ENCODE measurements around the gene SPECC1L.

SPECC1L gene

DNA sequence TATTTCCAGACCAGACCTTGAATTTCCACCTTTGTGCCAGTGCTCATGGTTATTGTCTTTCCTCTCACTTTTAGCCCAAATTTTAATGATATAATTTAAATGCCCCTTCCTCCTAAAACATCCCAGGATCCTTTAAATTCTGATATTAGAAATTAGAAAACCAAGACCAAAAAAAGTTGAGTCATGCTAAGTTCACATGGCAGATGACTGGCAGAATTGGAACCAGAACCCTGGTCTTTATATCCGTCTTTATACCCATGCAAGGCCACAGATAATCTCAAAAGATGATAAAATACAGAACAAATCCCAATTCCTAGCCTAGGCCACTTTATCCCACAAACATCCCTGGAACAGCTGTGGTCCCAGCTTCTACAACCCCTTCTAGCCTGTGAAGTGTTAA is 183.2 kb downstream of the SPECC1L start:
- Histone ChIP-seq H3K9ac (ENCODE audit: low read depth, low read length) (no peak overlapping the region), H3K27ac (ENCODE audit: low read depth, low read length) (no peak overlapping the region), H3K36me3 (ENCODE audit: insufficient read depth, low read length) (no peaks in the 10 kb centered on the region), H3K4me1 (ENCODE audit: insufficient read depth, low read length) (peaks cover 12% of the 10 kb centered on the region), H3K9me3 (ENCODE audit: insufficient read depth, low read depth, low read length) (no peaks in the 10 kb centered on the region), H3K4me3 (ENCODE audit: low read length) (no peak overlapping the region), H3K27me3 (ENCODE audit: insufficient read depth, low read length) (no peaks in the 10 kb centered on the region)
- 83% methylated on average over 1 of the region's 1 CpG for WGBS

DNA sequence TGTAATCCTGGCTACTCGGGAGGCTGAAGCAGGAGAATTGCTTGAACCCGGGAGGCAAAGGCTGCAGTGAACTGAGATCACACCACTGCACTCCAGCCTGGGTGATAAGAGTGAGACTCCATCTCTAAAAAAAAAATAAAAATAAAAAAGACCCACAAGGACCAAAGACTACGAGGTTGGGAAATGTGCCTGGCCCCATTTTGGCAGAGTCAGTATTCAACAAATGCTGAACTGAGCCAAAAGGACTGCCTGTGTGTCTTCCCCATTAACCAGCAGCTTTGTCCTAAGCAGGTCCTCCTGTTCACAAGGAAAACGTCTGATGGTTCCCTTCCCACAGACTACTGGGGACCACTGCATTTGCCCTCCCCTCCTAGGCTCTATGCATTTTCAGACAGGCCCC is 184.4 kb downstream of the SPECC1L start:
- Histone ChIP-seq H3K4me3 (ENCODE audit: low read length) (no peak overlapping the region), H3K27me3 (ENCODE audit: insufficient read depth, low read length) (no peaks in the 10 kb centered on the region), H3K4me1 (ENCODE audit: insufficient read depth, low read length) (peaks cover 12% of the 10 kb centered on the region), H3K27ac (ENCODE audit: low read depth, low read length) (no peak overlapping the region), H3K9me3 (ENCODE audit: insufficient read depth, low read depth, low read length) (no peaks in the 10 kb centered on the region), H3K9ac (ENCODE audit: low read depth, low read length) (no peak overlapping the region), H3K36me3 (ENCODE audit: insufficient read depth, low read length) (no peaks in the 10 kb centered on the region)
- 80% methylated on average over 4 of the region's 4 CpGs for WGBS

GRCh38 chr22:24455751-24456426 is 185.3 kb downstream of the SPECC1L start:
- H3K36me3 ChIP-seq (ENCODE audit: insufficient read depth, low read length), result no peaks in the 10 kb centered on the region
- no peaks in the 10 kb centered on the region for H3K9me3 ChIP-seq (ENCODE audit: insufficient read depth, low read depth, low read length)
- 83% methylated on average over 9 of the region's 9 CpGs for WGBS
- no peak overlapping the region for H3K27ac ChIP-seq (ENCODE audit: low read depth, low read length)
- no peak overlapping the region for H3K4me3 ChIP-seq (ENCODE audit: low read length)
- no peak overlapping the region for H3K9ac ChIP-seq (ENCODE audit: low read depth, low read length)
- H3K27me3 ChIP-seq (ENCODE audit: insufficient read depth, low read length), result no peaks in the 10 kb centered on the region
- H3K4me1 ChIP-seq (ENCODE audit: insufficient read depth, low read length), result peaks cover 8% of the 10 kb centered on the region; the same call in 1 of the 2 replicates

DNA sequence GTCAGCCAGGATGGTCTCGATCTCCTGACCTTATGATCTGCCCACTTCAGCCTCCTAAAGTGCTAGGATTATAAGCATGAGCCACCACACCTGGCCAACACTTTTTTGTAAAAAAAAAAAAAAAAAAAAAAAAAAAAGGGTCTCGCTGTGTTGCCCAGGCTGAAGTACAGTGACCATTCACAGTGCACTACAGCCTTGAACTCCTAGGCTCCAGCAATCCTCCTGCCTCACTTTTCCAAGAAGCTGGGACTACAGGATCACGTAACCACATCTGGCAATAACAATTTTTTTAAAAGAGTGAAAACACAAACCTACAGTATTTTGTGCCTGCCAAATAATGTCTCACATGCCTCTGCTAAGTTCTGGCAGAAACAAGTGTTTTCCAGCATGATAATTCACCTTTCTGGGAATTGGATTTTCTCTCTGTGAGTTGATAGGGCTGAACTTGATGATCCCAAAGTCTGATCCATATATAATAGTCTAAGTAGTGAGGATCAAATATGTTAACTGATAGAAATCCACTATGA is 187.3 kb downstream of the SPECC1L start:
- no peaks in the 10 kb centered on the region for H3K27me3 ChIP-seq (ENCODE audit: insufficient read depth, low read length)
- WGBS, result 97% methylated on average over 3 of the region's 3 CpGs
- H3K9ac ChIP-seq (ENCODE audit: low read depth, low read length), result no peak overlapping the region
- H3K9me3 ChIP-seq (ENCODE audit: insufficient read depth, low read depth, low read length), result no peaks in the 10 kb centered on the region
- no peak overlapping the region for H3K27ac ChIP-seq (ENCODE audit: low read depth, low read length)
- H3K36me3 ChIP-seq (ENCODE audit: insufficient read depth, low read length), result no peaks in the 10 kb centered on the region
- H3K4me1 ChIP-seq (ENCODE audit: insufficient read depth, low read length), result 0 out of 2 replicates have a peak, but pooled peaks cover 3% of the 10 kb centered on the region
- no peak overlapping the region for H3K4me3 ChIP-seq (ENCODE audit: low read length)

GRCh38 chr22:24459911-24460310 is 189.3 kb downstream of the SPECC1L start:
- H3K27ac ChIP-seq (ENCODE audit: low read depth, low read length), result no peak overlapping the region
- no peaks in the 10 kb centered on the region for H3K27me3 ChIP-seq (ENCODE audit: insufficient read depth, low read length)
- H3K36me3 ChIP-seq (ENCODE audit: insufficient read depth, low read length), result no peaks in the 10 kb centered on the region
- H3K9me3 ChIP-seq (ENCODE audit: insufficient read depth, low read depth, low read length), result no peaks in the 10 kb centered on the region
- H3K4me1 ChIP-seq (ENCODE audit: insufficient read depth, low read length), result 0 out of 2 replicates have a peak, but pooled peaks cover 3% of the 10 kb centered on the region
- H3K9ac ChIP-seq (ENCODE audit: low read depth, low read length), result no peak overlapping the region
- H3K4me3 ChIP-seq (ENCODE audit: low read length), result no peak overlapping the region
- 94% methylated on average over 1 of the region's 1 CpG for WGBS

- Histone ChIP-seq H3K27me3 (ENCODE audit: insufficient read depth, low read length) (no peaks in the 10 kb centered on the region), H3K9me3 (ENCODE audit: insufficient read depth, low read depth, low read length) (no peaks in the 10 kb centered on the region), H3K27ac (ENCODE audit: low read depth, low read length) (no peak overlapping the region), H3K9ac (ENCODE audit: low read depth, low read length) (no peak overlapping the region), H3K4me1 (ENCODE audit: insufficient read depth, low read length) (0 out of 2 replicates have a peak, but pooled peaks cover 3% of the 10 kb centered on the region), H3K36me3 (ENCODE audit: insufficient read depth, low read length) (no peaks in the 10 kb centered on the region), H3K4me3 (ENCODE audit: low read length) (no peak overlapping the region)
- 68% methylated on average over 10 of the region's 10 CpGs for WGBS
Measured at GRCh38 chr22:24460418-24461089, 189.9 kb downstream of the SPECC1L start.

DNA sequence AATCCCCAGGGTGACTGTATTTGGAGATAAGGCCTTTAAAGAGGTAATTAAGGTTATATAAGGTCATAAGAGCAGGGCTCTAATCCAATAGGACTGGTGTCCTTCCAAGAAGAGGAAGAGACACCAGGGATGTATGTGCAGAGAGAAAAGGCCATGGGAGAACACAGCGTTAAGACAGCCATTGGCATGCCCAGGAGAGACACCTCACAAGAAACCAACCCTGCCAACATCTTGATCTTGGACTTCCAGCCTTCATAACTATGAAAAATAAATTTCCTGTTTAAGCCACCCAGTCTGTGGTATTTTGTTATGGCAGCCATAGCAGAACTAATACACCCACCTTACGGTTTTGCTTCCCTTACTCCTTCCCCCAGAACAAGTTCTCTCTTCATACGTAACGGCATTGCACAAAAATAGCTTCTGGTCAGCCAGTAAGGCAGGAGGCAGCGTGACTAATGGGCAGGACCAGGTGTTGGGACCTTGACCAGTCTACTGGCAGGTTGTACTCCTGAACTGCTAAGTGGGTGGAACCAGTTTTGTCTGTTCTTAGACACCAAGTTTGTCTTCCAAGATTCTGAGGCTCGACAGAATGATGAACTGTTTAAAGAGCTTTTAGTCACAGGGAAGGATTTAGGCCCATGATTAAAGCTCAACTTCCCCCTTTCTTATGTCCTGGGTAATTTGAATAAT is 192.6 kb downstream of the SPECC1L start:
- 90% methylated on average over 6 of the region's 6 CpGs for WGBS
- Histone ChIP-seq H3K9ac (ENCODE audit: low read depth, low read length) (no peak overlapping the region), H3K27me3 (ENCODE audit: insufficient read depth, low read length) (no peaks in the 10 kb centered on the region), H3K9me3 (ENCODE audit: insufficient read depth, low read depth, low read length) (no peaks in the 10 kb centered on the region), H3K27ac (ENCODE audit: low read depth, low read length) (no peak overlapping the region), H3K4me1 (ENCODE audit: insufficient read depth, low read length) (peaks cover 16% of the 10 kb centered on the region), H3K4me3 (ENCODE audit: low read length) (no peak overlapping the region), H3K36me3 (ENCODE audit: insufficient read depth, low read length) (no peaks in the 10 kb centered on the region)

DNA sequence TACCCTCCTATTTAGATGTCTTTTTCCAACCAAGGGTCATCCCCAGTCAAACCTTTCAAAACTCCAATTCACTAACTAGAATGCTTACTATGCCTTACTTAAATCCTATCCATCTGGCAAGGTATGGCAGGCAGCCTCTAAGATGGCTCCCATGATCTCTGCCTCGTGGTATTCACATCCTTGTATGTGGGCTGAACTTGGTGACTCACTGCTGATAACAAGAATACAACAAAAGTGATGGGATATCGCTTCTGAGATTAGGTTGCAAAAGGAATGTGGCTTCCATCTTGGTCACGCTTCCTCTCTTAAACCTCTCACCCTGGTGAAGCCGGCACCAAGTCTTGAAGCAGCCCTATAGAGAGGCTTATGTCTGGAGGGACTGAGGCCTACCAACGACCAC is 194.9 kb downstream of the SPECC1L start:
- Histone ChIP-seq H3K9me3 (ENCODE audit: insufficient read depth, low read depth, low read length) (no peaks in the 10 kb centered on the region), H3K27me3 (ENCODE audit: insufficient read depth, low read length) (no peaks in the 10 kb centered on the region), H3K36me3 (ENCODE audit: insufficient read depth, low read length) (no peaks in the 10 kb centered on the region), H3K27ac (ENCODE audit: low read depth, low read length) (no peak overlapping the region), H3K9ac (ENCODE audit: low read depth, low read length) (no peak overlapping the region), H3K4me1 (ENCODE audit: insufficient read depth, low read length) (peaks cover 13% of the 10 kb centered on the region), H3K4me3 (ENCODE audit: low read length) (no peak overlapping the region)
- WGBS, result 84% methylated on average over 5 of the region's 5 CpGs

GRCh38 chr22:24465975-24466374 is 195.3 kb downstream of the SPECC1L start:
- Histone ChIP-seq H3K36me3 (ENCODE audit: insufficient read depth, low read length) (no peaks in the 10 kb centered on the region), H3K9me3 (ENCODE audit: insufficient read depth, low read depth, low read length) (no peaks in the 10 kb centered on the region), H3K9ac (ENCODE audit: low read depth, low read length) (no peak overlapping the region), H3K27me3 (ENCODE audit: insufficient read depth, low read length) (no peaks in the 10 kb centered on the region), H3K4me1 (ENCODE audit: insufficient read depth, low read length) (peaks cover 13% of the 10 kb centered on the region), H3K4me3 (ENCODE audit: low read length) (no peak overlapping the region), H3K27ac (ENCODE audit: low read depth, low read length) (no peak overlapping the region)
- 96% methylated on average over 3 of the region's 3 CpGs for WGBS

DNA sequence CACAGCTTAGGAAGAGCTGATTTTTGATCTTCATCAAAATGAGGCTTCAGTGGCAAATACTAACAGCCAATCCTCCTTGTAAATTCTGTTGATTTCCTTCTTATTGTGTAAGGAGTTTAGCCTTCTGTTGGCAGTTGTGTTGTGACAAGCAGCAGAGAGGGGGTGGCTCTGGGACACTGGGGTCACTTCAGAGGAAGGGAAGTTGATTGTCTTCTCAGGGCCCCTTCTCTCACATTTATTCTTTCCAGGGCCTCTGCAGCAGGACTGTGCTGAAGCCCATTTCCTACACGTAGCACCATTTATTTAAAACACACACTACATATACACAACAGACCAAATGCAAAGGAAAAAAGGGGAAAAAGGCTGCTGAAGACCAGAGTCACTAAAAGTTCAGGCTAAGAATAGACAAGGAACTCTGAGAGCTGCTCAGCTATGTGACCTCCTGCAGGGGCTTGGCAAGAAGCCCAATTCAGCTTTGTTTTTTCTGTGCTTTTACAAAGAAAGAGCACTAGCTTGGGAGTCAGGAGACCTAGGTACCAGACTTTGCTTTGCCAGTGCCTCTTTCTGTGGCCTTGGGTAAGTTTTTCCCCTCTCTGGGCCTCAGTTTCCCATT is 196.2 kb downstream of the SPECC1L start:
- H3K36me3 ChIP-seq (ENCODE audit: insufficient read depth, low read length), result no peaks in the 10 kb centered on the region
- no peaks in the 10 kb centered on the region for H3K9me3 ChIP-seq (ENCODE audit: insufficient read depth, low read depth, low read length)
- H3K4me1 ChIP-seq (ENCODE audit: insufficient read depth, low read length), result peaks cover 13% of the 10 kb centered on the region
- H3K4me3 ChIP-seq (ENCODE audit: low read length), result no peak overlapping the region
- WGBS, result 0% methylated on average over 1 of the region's 1 CpG
- H3K27me3 ChIP-seq (ENCODE audit: insufficient read depth, low read length), result no peaks in the 10 kb centered on the region
- no peak overlapping the region for H3K9ac ChIP-seq (ENCODE audit: low read depth, low read length)
- no peak overlapping the region; the same call in 1 of the 2 replicates for H3K27ac ChIP-seq (ENCODE audit: low read depth, low read length)

DNA sequence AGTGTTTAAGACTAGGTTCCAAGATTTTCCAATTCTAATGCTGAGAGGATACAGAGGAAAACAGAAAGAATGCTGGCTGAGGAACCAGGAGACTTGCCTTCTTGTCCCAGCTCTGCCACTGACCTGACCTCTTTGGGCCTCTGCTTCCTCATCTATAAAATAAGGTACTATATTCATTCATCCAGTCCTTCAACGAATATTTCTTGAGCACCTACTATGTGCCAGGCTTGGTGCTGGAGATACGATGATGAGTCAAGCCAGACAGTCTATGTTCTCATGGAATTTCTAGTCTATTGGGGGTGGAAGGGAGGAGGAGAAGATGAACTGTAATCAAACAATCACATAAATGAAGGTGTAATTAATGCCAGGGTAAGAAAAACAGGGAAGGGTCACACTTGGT is 196.7 kb downstream of the SPECC1L start:
- H3K9ac ChIP-seq (ENCODE audit: low read depth, low read length), result no peak overlapping the region
- no peaks in the 10 kb centered on the region for H3K36me3 ChIP-seq (ENCODE audit: insufficient read depth, low read length)
- no peaks in the 10 kb centered on the region for H3K9me3 ChIP-seq (ENCODE audit: insufficient read depth, low read depth, low read length)
- H3K4me1 ChIP-seq (ENCODE audit: insufficient read depth, low read length), result peaks cover 13% of the 10 kb centered on the region
- no peak overlapping the region for H3K27ac ChIP-seq (ENCODE audit: low read depth, low read length)
- H3K27me3 ChIP-seq (ENCODE audit: insufficient read depth, low read length), result no peaks in the 10 kb centered on the region
- WGBS, result 86% methylated on average over 2 of the region's 2 CpGs
- H3K4me3 ChIP-seq (ENCODE audit: low read length), result no peak overlapping the region
